ENCODE measurements around the gene TNKS1BP1.

The TNKS1BP1 gene

GRCh38 chr11:57254631-57255030, 70.1 kb downstream of the TNKS1BP1 start:
- DNase-seq (ENCODE audit: low read depth): no peak

DNA sequence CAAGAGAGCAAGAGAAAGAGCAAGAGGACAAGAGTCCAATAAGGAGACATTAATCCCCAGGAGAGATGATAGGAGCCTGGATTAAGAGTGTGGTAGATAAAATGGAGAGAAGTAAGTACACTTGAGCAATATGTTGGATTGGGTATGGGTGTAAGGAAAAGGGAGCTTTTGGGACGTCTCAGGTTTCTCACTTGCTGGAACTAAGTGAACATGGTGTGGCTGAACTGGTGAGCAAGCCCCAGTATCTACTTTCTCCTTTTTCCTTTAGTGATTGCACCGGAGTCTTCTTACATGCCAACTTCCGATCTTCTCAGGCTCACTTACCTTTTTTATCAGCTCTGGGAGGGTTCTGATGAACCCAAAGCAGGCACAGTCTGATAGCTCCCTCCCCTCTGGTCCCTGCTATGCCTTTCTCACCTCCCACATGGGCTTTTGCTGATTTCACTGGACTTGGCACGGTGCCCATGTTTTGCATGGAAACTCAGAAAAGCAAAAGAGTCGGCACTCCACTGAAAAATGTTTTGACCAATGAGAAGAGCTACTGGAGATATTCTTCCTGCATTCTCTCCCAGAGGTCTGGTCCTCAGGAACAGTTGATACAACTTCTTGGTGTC, 73.2 kb downstream of the TNKS1BP1 start:
- DNase-seq (ENCODE audit: low read depth): peak; percentile 48

DNA sequence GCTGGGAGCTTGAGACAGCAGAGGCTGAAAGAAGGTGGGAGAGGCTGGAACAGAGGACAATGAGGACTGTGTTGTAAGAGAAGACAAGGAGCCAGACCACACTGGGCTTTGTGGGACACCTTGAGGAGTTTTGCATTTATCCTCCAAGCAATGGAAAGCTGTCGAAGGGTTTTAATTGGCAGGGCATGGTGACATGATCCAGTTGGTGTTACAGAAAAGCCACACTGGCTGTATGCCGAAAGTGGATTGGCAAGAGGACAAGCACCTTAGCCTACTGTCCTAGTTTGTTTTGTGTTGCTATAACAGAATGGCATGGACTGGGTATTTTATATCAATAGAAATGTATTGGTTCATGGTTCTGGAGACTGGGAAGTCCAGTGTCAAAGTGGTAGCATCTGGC, 73.7 kb downstream of the TNKS1BP1 start:
- no peak for DNase-seq (ENCODE audit: low read depth)

Data from iris pigment epithelial cell (primary cell).